Stimulated activated naive B cell treated with anti-CD40 and anti-IgM and Interleukin-4, amounts not matched to agents 10 μg/mL and 1 μg/mL and 100 μg/mL, for 72 hours (primary cell): ENCODE measurements around the gene WDR35.
A peak's percentile ranks its signal among the peaks of the same experiment; 100 is the strongest.

Experiments used
- ATAC-seq, 2 donors: fragments of 150-1000 bp; cut with Tn5 transposase; replicated peaks; 2 replicates each; pipeline ENCODE4 v1.10.0; 2021; ENCODE audit warnings: moderate library complexity in 1 of 2
- DNase-seq: peaks from one replicate; pipeline ENCODE4 v3.0.0; 2021
- H3K27ac Mint-ChIP-seq: one replicate; pipeline ENCODE4 v1.8.0; 2022; ENCODE audit warnings: mild to moderate bottlenecking, mixed read lengths
- H3K27me3 Mint-ChIP-seq, 2 donors: one replicate each; pipeline ENCODE4 v1.8.0; 2022; ENCODE audit warnings: mixed read lengths in 2 of 2
- H3K36me3 Mint-ChIP-seq, 2 donors: one replicate each; pipeline ENCODE4 v1.8.0; 2022; ENCODE audit warnings: mixed read lengths in 2 of 2, mild to moderate bottlenecking in 1 of 2
- H3K4me1 Mint-ChIP-seq, 2 donors: one replicate each; pipeline ENCODE4 v1.8.0; 2022; ENCODE audit warnings: mixed read lengths in 2 of 2, mild to moderate bottlenecking in 1 of 2
- H3K4me3 Mint-ChIP-seq, 2 donors: one replicate each; pipeline ENCODE4 v1.8.0; 2022; ENCODE audit warnings: mild to moderate bottlenecking in 2 of 2, mixed read lengths in 2 of 2, moderate library complexity in 1 of 2
- H3K9me3 Mint-ChIP-seq, 2 donors: one replicate each; pipeline ENCODE4 v1.8.0; 2022; ENCODE audit warnings: mixed read lengths in 2 of 2, mild to moderate bottlenecking in 1 of 2

The WDR35 gene

DNA sequence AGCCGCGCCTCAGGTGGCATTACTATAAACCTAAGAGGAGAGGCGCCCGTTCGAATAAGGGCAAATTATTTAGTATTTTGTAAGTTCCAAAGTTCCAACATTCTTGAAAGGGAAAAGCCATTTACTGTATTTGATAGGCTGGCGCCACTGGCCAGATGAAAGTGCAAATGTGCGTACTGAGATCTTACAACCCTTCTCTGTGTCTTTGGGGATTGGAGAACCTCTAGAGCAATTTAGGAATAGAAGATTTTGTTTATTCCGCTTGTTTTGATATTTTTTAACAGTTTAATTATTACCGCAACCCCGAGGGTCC, 467 bp upstream of the WDR35 start:
- ATAC-seq (no peak), DNase-seq (no peak)
- Mint-ChIP-seq H3K27me3 (peaks cover 13 to 21% of the 10 kb centered on the region in 2 donors), H3K9me3 (no peaks in the 10 kb centered on the region), H3K36me3 (peaks cover 7 to 11% of the 10 kb centered on the region in 2 donors), H3K4me3 (peak overlapping the region; percentile 91 to 97), H3K4me1 (peaks cover 18 to 21% of the 10 kb centered on the region in 2 donors), H3K27ac (peak overlapping the region; percentile 92)

DNA sequence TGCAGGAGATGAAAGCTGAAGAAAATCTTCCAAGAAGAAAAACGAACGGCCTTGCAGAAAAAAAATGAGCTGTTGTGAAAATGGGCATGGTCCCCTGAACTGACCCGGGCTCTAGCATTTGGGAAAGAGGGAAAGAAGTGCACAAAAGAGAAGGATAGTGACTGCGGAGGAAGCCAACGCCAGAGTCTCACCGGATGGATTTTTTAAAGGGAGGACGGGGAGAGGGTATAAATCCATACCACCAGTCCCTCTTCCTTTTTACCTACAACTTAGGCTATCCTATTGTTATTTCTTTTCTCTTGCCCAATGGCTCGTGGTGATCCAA, 601 bp downstream of the WDR35 start:
- ATAC-seq: no peak
- Mint-ChIP-seq H3K36me3 (peaks cover 8 to 17% of the 10 kb centered on the region in 2 donors), H3K27me3 (peaks cover 13 to 17% of the 10 kb centered on the region in 2 donors), H3K4me3 (peak overlapping the region; percentile 91 to 97), H3K4me1 (peaks cover 18 to 21% of the 10 kb centered on the region in 2 donors), H3K9me3 (no peaks in the 10 kb centered on the region), H3K27ac (peak overlapping the region; percentile 92)
- DNase-seq: no peak

DNA sequence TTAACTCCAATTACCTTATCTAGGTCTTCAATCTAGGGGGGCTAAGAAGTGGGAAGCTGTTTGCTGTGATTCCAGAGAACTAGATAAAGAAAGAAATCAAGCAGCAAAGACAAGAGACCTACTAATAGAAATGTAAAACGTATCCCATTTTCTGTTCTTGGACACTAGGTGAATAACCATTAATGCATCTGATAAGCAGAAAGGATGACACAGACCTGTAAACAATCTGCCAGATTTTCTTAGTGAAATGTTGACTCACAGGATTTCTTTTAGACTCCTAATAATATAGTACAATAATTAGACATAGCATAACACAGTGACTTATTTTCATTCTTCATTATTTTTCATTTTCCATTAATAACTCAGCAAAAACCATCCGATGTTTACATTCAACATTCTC, 1.3 kb downstream of the WDR35 start:
- peaks cover 18 to 21% of the 10 kb centered on the region in 2 donors for H3K4me1 Mint-ChIP-seq
- DNase-seq (no peak), ATAC-seq (no peak)
- peak overlapping the region; percentile 91 to 97 for H3K4me3 Mint-ChIP-seq
- H3K27me3 Mint-ChIP-seq: peaks cover 12 to 13% of the 10 kb centered on the region in 2 donors
- H3K27ac Mint-ChIP-seq: no peak overlapping the region
- no peaks in the 10 kb centered on the region for H3K9me3 Mint-ChIP-seq
- H3K36me3 Mint-ChIP-seq: peaks cover 12 to 21% of the 10 kb centered on the region in 2 donors

DNA sequence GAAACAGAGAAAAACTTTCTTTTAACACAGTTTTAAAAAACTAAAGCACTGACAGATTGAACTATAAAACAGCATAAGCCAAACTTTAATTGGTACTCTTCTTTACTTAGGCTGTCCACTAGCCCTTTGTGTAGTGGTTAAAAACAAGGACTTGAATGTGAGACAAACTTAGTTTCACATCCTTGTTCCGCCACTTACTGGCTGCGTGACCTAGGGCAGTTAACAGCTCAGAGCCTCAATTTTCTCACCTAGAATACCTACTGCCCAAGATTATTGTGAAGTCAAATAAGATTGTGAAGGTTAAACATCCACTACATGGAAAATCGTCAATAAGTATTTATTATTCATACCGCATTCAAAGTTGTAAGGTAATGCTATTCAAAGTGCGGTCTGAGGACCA, 2.0 kb downstream of the WDR35 start:
- Mint-ChIP-seq H3K27ac (no peak overlapping the region), H3K27me3 (peaks cover 6 to 7% of the 10 kb centered on the region in 2 donors), H3K4me1 (peaks cover 20 to 21% of the 10 kb centered on the region in 2 donors), H3K4me3 (no peak overlapping the region), H3K36me3 (peaks cover 12 to 21% of the 10 kb centered on the region in 2 donors), H3K9me3 (no peaks in the 10 kb centered on the region)
- ATAC-seq (peak; percentile 67 to 77), DNase-seq (no peak)

DNA sequence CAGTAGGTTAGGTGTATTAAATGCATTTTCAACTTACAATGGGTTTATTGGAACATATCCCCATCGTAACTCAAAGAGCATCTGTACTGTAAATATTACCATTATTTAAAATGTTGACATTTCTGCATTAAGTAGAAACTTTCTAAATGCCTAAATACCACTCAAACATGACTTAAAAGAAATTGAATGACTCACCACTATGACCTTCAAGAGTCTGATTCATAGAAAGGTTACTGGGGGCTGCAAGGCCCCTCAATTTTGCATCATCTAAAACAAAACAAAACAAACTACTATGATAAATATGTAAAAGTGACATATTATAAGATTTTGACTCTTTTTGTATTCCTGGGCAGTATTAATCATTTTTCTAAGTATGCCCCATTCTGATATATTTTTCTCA, 7.6 kb downstream of the WDR35 start:
- no peaks in the 10 kb centered on the region for H3K9me3 Mint-ChIP-seq
- H3K4me1 Mint-ChIP-seq: peaks cover 0 to 5% of the 10 kb centered on the region in 2 donors
- H3K36me3 Mint-ChIP-seq: peaks cover 15 to 33% of the 10 kb centered on the region in 2 donors
- H3K27me3 Mint-ChIP-seq: no peaks in the 10 kb centered on the region
- DNase-seq (no peak), ATAC-seq (no peak)
- H3K4me3 Mint-ChIP-seq: no peak overlapping the region
- no peak overlapping the region for H3K27ac Mint-ChIP-seq

DNA sequence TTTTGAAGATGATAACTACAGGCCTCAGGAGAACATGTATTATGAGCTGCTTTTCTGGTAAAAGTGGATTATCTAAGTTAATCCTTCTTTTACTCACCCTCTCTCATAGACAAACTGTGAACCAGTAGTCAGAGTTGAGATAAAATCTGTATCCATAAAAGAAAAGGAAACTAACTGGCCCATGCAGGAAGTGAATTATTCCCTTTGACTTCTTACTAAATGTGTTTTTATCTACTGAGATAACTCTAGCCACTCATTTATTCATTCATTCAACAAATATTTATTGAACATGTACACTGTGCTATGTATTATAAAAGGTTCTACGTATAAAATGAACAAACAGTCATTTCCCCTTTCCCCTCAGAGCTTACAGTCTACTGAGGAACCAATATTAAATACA, 10.0 kb downstream of the WDR35 start:
- no peaks in the 10 kb centered on the region for H3K9me3 Mint-ChIP-seq
- DNase-seq: no peak

DNA sequence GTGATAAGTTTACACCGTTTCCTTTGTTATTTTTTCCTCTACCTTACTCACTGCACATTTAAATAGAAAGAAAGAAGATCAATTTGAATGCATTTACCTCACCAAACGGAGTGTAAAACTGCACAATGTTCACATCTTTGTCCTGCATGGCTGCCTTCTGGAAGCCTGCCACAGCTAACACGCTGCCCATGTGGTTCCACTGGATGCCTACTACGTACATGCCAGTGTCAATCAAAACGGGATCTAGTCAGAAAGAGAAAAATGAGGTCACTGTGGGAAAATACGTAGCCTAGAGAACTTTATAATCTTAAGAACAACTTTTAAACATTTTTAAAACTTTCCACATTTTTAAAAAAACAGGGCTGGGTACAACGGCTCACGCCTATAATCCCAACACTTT, 16.4 kb downstream of the WDR35 start:
- no peak overlapping the region for H3K4me3 Mint-ChIP-seq

More for the DNA sequence above, 10.0 kb downstream of the WDR35 start:
- no peaks in the 10 kb centered on the region for H3K27me3 Mint-ChIP-seq
- H3K36me3 Mint-ChIP-seq: peaks cover 8 to 22% of the 10 kb centered on the region in 2 donors
- no peak for ATAC-seq
- no peak overlapping the region for H3K4me3 Mint-ChIP-seq
- H3K27ac Mint-ChIP-seq: no peak overlapping the region
- peaks cover 0 to 3% of the 10 kb centered on the region in 2 donors for H3K4me1 Mint-ChIP-seq

DNA sequence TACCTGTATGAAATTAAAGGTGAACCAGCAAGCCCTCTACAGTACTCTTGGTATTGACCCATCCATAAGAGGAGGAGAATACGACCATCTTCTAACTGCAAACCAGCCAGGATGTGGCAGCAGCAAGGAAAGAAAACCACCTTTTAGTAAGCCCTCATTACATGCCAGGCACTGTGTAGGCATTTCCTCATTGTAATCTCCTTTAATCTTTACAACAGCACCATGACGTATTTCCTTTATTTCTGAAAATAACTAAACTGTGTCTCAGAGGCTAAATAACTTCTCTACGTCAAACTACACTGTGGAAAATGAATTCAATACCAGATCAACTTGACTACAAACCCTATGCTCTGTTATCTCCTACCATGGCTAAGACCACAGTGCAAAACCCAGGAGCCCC, 18.2 kb downstream of the WDR35 start:
- ATAC-seq: no peak
- Mint-ChIP-seq H3K4me1 (no peaks in the 10 kb centered on the region), H3K4me3 (no peak overlapping the region), H3K9me3 (no peaks in the 10 kb centered on the region), H3K36me3 (peaks cover 16 to 34% of the 10 kb centered on the region in 2 donors), H3K27me3 (no peaks in the 10 kb centered on the region), H3K27ac (no peak overlapping the region)
- DNase-seq: no peak

More for the DNA sequence above, 16.4 kb downstream of the WDR35 start:
- no peak for ATAC-seq
- peaks cover 16 to 26% of the 10 kb centered on the region in 2 donors for H3K36me3 Mint-ChIP-seq
- H3K4me1 Mint-ChIP-seq: no peaks in the 10 kb centered on the region
- DNase-seq: no peak
- H3K27me3 Mint-ChIP-seq: no peaks in the 10 kb centered on the region
- no peaks in the 10 kb centered on the region for H3K9me3 Mint-ChIP-seq
- no peak overlapping the region for H3K27ac Mint-ChIP-seq

DNA sequence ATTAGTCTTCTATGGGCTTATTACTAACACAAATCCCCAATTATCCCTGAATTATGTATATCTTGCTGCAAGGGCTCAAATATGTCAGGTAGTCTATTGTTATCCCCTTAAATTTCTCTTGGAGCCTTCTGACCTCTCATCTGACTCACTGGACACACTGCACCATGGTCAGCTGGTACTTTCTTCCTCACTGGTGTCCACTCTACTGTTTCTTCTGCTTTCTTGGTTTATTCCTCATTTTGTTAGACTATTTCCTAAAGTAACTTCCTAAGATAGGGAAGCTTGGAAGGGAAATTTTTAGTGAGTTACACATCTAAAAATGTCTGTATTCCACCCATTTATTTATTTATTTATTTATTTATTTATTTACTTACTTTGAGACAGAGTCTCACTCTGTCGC, 26.5 kb downstream of the WDR35 start:
- H3K27me3 Mint-ChIP-seq: no peaks in the 10 kb centered on the region
- DNase-seq (no peak), ATAC-seq (no peak)
- peaks cover 11 to 39% of the 10 kb centered on the region in 2 donors for H3K36me3 Mint-ChIP-seq
- no peak overlapping the region for H3K27ac Mint-ChIP-seq
- H3K4me1 Mint-ChIP-seq: no peaks in the 10 kb centered on the region
- H3K9me3 Mint-ChIP-seq: no peaks in the 10 kb centered on the region
- no peak overlapping the region for H3K4me3 Mint-ChIP-seq

DNA sequence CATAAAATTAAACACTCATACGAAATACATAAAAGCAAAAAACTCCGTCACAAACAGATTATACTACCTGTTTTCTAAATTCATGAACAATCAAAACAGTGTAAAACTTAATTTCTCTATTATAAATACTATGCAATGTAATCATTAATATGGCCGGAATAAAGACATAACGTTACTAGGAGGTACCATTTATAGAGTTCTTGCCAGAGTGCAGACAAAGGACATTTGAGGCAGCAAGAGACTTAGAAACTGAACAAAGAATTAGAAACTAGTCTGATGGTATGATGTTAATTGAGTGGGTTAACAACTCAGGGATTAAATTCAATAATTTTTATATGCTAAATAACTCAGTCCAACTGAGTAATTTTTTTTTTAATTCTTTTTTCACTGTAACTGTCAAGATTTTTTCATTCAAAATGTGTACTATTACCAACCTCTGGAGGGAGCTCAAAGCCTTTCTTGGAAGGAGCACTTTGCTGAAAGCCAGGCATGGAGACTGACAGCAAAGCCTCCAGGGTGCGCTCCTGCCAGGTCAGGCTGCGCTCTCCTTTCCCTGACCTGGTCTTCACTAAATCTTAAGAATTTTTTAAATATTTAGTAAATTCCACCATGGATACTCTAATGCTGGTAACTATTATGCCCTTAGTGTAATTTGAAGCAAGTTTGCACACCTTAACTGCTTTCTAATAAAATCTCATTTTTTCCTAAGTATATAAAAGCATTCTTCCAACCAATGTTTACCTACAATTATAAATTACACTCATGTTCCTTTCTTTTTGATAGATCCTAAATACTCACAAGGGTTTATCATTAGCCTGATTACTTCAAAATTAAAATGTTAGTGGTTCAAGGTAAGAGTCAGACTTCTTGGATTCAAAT, 34.1 kb downstream of the WDR35 start:
- DNase-seq (peak; percentile 22), ATAC-seq (peak; percentile 88)
- peaks cover 3 to 8% of the 10 kb centered on the region in 2 donors for H3K36me3 Mint-ChIP-seq
- H3K9me3 Mint-ChIP-seq: no peaks in the 10 kb centered on the region
- H3K4me3 Mint-ChIP-seq: no peak overlapping the region
- H3K27me3 Mint-ChIP-seq: no peaks in the 10 kb centered on the region
- H3K27ac Mint-ChIP-seq: no peak overlapping the region
- no peaks in the 10 kb centered on the region for H3K4me1 Mint-ChIP-seq

DNA sequence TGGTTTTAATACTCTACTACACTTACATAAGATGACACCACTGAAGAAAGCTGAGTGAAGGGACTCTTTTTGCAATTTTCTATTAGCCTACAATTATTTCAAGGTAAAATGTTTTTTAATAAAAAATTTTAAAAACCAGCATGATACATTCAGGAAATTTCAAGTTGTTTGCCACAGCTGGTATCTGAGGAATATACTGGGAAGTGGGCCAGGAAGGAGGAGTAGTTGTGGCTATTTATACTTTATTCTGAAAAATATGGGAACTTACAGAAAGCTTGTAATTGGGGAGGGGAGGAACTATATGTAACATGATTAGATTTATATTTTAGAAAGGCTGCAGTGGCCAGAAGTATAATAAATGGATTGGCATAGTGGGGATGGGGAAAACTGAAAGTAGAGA, 40.8 kb downstream of the WDR35 start:
- H3K4me1 Mint-ChIP-seq: no peaks in the 10 kb centered on the region
- H3K4me3 Mint-ChIP-seq: no peak overlapping the region
- peaks cover 10 to 35% of the 10 kb centered on the region in 2 donors for H3K36me3 Mint-ChIP-seq
- DNase-seq (no peak), ATAC-seq (no peak)
- H3K27ac Mint-ChIP-seq: no peak overlapping the region
- H3K27me3 Mint-ChIP-seq: no peaks in the 10 kb centered on the region
- H3K9me3 Mint-ChIP-seq: no peaks in the 10 kb centered on the region

DNA sequence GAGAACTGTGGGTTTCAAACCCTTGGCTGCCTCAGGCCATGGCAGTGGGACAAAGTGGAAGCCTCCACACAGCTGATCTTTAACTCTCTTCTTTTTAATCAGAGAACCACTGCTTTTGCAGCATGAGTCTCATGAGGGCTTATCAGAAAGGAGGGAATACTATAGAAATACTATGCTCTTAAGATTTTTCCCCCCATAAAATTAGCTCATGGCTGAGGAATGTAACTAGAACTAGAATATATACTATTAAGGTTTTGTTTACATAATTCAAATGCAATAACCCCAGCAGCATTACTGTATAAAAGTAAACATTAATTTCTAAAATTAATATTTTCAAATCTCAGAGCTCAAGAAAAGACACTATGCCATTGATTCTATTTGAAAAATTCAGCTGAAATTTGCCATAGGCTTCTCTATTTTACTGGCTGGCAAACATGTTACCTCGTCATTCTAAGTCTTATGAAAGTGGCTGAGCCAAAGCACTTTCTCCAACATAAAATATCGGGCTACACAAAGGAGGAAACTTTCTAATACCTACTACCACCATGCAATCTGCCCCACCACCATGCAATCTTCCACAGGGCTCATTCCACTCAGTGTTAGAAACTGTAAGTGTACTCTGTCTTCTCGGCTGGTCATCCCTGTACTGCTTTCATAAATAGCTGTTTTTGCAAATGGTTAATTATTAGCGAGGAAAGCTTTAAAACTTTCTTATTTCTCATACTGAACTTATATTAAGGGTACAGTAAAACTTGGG, 42.5 kb downstream of the WDR35 start:
- Mint-ChIP-seq H3K27me3 (no peaks in the 10 kb centered on the region), H3K27ac (no peak overlapping the region), H3K4me1 (no peaks in the 10 kb centered on the region), H3K36me3 (peaks cover 7 to 32% of the 10 kb centered on the region in 2 donors), H3K4me3 (no peak overlapping the region), H3K9me3 (no peaks in the 10 kb centered on the region)
- ATAC-seq (no peak), DNase-seq (no peak)

DNA sequence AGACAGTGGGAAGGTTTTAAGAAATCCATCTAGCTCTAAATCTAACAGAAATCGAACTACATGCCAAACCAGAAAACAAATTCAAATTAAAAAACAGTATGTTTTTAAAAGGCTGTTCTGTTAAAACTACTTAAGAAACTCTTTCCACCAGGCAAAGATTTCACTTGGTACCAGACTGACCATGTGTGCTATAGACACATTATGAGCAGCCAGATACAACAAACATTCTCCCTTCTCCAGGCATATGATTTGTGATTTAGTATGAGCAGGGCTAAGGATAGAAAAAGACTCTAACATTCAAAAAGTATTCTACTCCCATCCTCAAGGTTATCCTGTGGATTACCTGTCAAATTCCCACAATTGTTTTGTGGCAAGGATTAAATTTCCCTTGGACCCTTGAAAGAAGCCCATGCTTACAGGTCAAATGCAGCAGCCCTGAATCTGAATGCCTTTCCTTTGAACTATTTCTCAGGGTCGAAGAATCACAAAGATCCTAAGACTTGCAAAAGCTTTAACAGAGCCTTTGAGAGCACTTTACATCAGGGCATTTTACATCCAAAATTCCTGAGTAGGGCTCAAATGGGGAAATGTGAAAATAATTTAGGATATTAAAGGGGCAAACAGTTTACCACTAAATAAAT, 45.6 kb downstream of the WDR35 start:
- no peak for ATAC-seq
- Mint-ChIP-seq H3K4me1 (no peaks in the 10 kb centered on the region), H3K4me3 (no peak overlapping the region), H3K36me3 (peaks cover 10 to 25% of the 10 kb centered on the region in 2 donors), H3K27ac (no peak overlapping the region), H3K27me3 (no peaks in the 10 kb centered on the region), H3K9me3 (no peaks in the 10 kb centered on the region)
- DNase-seq: no peak

DNA sequence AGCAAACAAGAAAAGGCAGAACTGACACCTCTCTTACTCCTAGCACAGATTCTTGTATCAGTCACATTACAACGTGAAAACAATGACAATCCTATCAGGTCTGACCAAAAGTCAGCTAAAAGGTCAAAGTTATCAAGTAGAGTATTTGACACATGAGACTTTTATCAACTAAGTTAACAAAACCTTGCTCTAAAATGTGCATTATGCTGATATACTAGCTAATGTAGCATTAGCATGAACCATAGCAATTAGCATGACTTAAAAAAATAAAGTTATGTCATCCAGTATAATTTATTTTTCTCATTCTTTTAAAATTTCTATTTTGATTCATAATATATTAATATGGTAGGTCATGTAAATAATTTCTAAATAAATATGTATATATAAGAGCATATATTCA, 46.7 kb downstream of the WDR35 start:
- no peak for DNase-seq

More for the DNA sequence above, 46.7 kb downstream of the WDR35 start:
- H3K4me1 Mint-ChIP-seq: no peaks in the 10 kb centered on the region
- H3K9me3 Mint-ChIP-seq: no peaks in the 10 kb centered on the region
- no peak overlapping the region for H3K4me3 Mint-ChIP-seq
- no peak for ATAC-seq
- no peak overlapping the region for H3K27ac Mint-ChIP-seq
- H3K27me3 Mint-ChIP-seq: no peaks in the 10 kb centered on the region
- peaks cover 4 to 22% of the 10 kb centered on the region in 2 donors for H3K36me3 Mint-ChIP-seq
